ENCODE measurements around the gene ZNF444. TPM values are rescaled to one million over a fixed set of nuclear protein-coding genes. Genes with fewer than 3 reads are reported as not detected.

Gene ZNF444
- total RNA-seq, 1 experiment from 2014 or later, result 84.0 TPM

- TF ChIP-seq PRDM15 (CRISPR knock-in tag; IDR thresholded peaks at IDR 0.05), result no peak
- no peak for TF ChIP-seq SMAD3 (CRISPR knock-in tag; IDR thresholded peaks at IDR 0.05; ENCODE audit: borderline replicate concordance)
- no peak for TF ChIP-seq NFATC4 (CRISPR knock-in tag; IDR thresholded peaks at IDR 0.05)
- no peak for TF ChIP-seq TEAD4 (CRISPR knock-in tag; IDR thresholded peaks at IDR 0.05)
- TF ChIP-seq ATF6 (CRISPR knock-in tag; IDR thresholded peaks at IDR 0.05), result no peak
- no peak for TF ChIP-seq OVOL2 (CRISPR knock-in tag; IDR thresholded peaks at IDR 0.05; ENCODE audit: borderline replicate concordance)
- no peak for TF ChIP-seq JUN (CRISPR knock-in tag; IDR thresholded peaks at IDR 0.05)
- no peak for TF ChIP-seq ETV6 (CRISPR knock-in tag; IDR thresholded peaks at IDR 0.05)
- TF ChIP-seq CREB1 (CRISPR knock-in tag; IDR thresholded peaks at IDR 0.05), result no peak
- TF ChIP-seq ZNF425 (CRISPR knock-in tag; conservative IDR thresholded peaks at IDR 0.05), result no peak
- no peak for TF ChIP-seq HMGA2 (CRISPR knock-in tag; IDR thresholded peaks at IDR 0.05)
These were observed 3.7 kb downstream of the ZNF444 start (continued) for GRCh38 chr19:56144831-56145230.

- Mint-ChIP-seq H3K27ac (no peak overlapping the region), H3K9me3 (peaks cover 7% of the 10 kb centered on the region), H3K36me3 (peaks cover 29% of the 10 kb centered on the region), H3K27me3 (ENCODE audit: low read depth) (peaks cover 2% of the 10 kb centered on the region; the same call in 1 of the 2 replicates), H3K4me1 (peaks cover 8% of the 10 kb centered on the region; the same call in 1 of the 2 replicates), H3K4me3 (no peak overlapping the region)
- ChIA-PET POLR2A (no interaction called here), CTCF (interaction anchor here (1.2 to 1.8 kb wide), 2 partner anchors 8 to 79 kb away, joined by 4 to 12 read pairs; no protein-coding TSS in a partner anchor)
- no peak for DNase-seq (ENCODE audit: low spot score)
- ATAC-seq, result no peak
- TF ChIP-seq ZNF281 (CRISPR knock-in tag; IDR thresholded peaks at IDR 0.05), result no peak
- TF ChIP-seq PRRX2 (CRISPR knock-in tag; IDR thresholded peaks at IDR 0.05), result no peak
These were observed 4.6 kb downstream of the ZNF444 start for GRCh38 chr19:56145698-56146097.

- H3K27ac Mint-ChIP-seq, result no peak overlapping the region
- CTCF ChIA-PET, result interaction anchor here (1.3 to 1.9 kb wide), 3 partner anchors 10 to 42 kb away, joined by 3 to 7 read pairs (median 4); no protein-coding TSS in a partner anchor
- DNase-seq (ENCODE audit: low spot score) (no peak), ATAC-seq (no peak)
- H3K4me3 Mint-ChIP-seq, result no peak overlapping the region
- H3K36me3 Mint-ChIP-seq, result peaks cover 29% of the 10 kb centered on the region
- H3K4me1 Mint-ChIP-seq, result peaks cover 7% of the 10 kb centered on the region; the same call in 1 of the 2 replicates
- H3K9me3 Mint-ChIP-seq, result peaks cover 7% of the 10 kb centered on the region
- no peaks in the 10 kb centered on the region for H3K27me3 Mint-ChIP-seq (ENCODE audit: low read depth)
- POLR2A ChIA-PET, result no interaction called here
- no peak for TF ChIP-seq ATF6 (CRISPR knock-in tag; IDR thresholded peaks at IDR 0.05)
- TF ChIP-seq SP1 (CRISPR knock-in tag; conservative IDR thresholded peaks at IDR 0.05), result no peak
- TF ChIP-seq STAT6 (CRISPR knock-in tag; conservative IDR thresholded peaks at IDR 0.05; ENCODE audit: low read depth), result no peak
These were observed 5.8 kb downstream of the ZNF444 start for GRCh38 chr19:56146904-56147303.
